Duodenal mucosa (tissue), 2 donors: ENCODE results near the gene LMCD1.

Experiments
- H3K27ac ChIP-seq: one replicate; pipeline ENCODE4 v1.7.0; 2013; ENCODE audit warnings: low read depth, low read length
- H3K27me3 ChIP-seq, 2 donors: one replicate each; pipeline ENCODE4 v1.7.0; 2013; ENCODE audit warnings: low read length in 2 of 2, control low read depth in 1 of 2; ENCODE audit not compliant: insufficient read depth in 2 of 2, control insufficient read depth in 1 of 2
- H3K36me3 ChIP-seq, 2 donors: one replicate each; pipeline ENCODE4 v1.7.0; 2013; ENCODE audit warnings: low read length in 2 of 2, control low read depth in 1 of 2; ENCODE audit not compliant: insufficient read depth in 2 of 2, control insufficient read depth in 1 of 2
- H3K4me1 ChIP-seq, 2 donors: one replicate each; pipeline ENCODE4 v1.7.0; 2013; ENCODE audit warnings: low read length in 2 of 2, control low read depth in 1 of 2; ENCODE audit not compliant: insufficient read depth in 2 of 2, control insufficient read depth in 1 of 2
- H3K4me3 ChIP-seq, 2 donors: one replicate each; pipeline ENCODE4 v1.7.0; 2013; ENCODE audit warnings: low read length in 2 of 2, low read depth in 1 of 2
- H3K9ac ChIP-seq, 2 donors: one replicate each; pipeline ENCODE4 v1.7.0; 2013; ENCODE audit warnings: low read length in 2 of 2, low read depth in 1 of 2
- H3K9me3 ChIP-seq, 2 donors: one replicate each; pipeline ENCODE4 v1.7.0; 2013; ENCODE audit warnings: low read length in 2 of 2, control low read depth in 1 of 2; ENCODE audit not compliant: control insufficient read depth in 1 of 2

LMCD1 gene

GRCh38 chr3:8460815-8461456 lies 40.7 kb upstream of the LMCD1 start:
- no peaks in the 10 kb centered on the region for H3K4me1 ChIP-seq
- no peak overlapping the region for H3K4me3 ChIP-seq
- no peaks in the 10 kb centered on the region for H3K9me3 ChIP-seq
- no peaks in the 10 kb centered on the region for H3K36me3 ChIP-seq
- no peak overlapping the region for H3K27ac ChIP-seq
- H3K27me3 ChIP-seq, result no peaks in the 10 kb centered on the region
- no peak overlapping the region for H3K9ac ChIP-seq

GRCh38 chr3:8464668-8465067 lies 37.0 kb upstream of the LMCD1 start:
- H3K9ac ChIP-seq, result no peak overlapping the region
- no peak overlapping the region for H3K27ac ChIP-seq
- H3K9me3 ChIP-seq, result no peaks in the 10 kb centered on the region
- no peaks in the 10 kb centered on the region for H3K36me3 ChIP-seq
- H3K4me3 ChIP-seq, result no peak overlapping the region
- H3K4me1 ChIP-seq, result no peaks in the 10 kb centered on the region
- no peaks in the 10 kb centered on the region for H3K27me3 ChIP-seq

DNA sequence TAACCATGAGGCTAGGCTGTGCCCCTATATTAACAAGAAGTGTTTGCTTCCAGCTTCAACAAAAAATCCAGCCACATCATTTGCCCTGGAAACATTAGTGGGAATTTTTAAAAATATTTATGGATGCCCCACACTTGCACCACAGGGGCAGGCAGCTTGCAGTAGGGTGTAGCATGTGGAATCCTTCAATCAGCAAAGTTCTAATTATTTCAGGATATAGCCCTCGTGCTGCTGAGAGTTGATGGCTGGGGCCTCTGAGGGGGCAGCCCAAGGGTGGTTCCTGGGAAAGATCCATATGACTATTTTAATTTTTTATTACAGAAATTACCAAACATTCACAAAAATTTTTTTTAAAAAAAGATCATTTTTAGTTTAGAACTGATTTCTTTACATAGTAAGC lies 35.1 kb upstream of the LMCD1 start:
- no peaks in the 10 kb centered on the region for H3K4me1 ChIP-seq

DNA sequence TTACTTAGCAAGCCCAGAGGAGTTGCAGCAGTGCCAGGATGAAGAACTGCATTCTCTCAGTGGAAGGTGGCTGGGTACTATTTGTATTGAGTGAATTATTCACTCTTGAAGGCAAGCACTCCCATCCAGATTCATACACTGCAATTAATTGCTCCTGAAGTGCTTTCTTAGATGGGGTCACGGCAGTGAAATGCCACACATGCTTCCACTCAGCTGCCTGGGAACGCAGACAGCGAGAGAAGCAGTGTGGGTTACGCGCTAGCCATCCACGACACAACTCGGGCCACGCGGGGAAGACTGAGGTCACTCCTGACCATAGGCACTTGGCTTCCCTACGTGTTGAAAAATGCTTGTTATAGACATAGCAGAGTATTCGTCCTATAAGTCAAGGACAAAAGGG lies 30.8 kb upstream of the LMCD1 start:
- Histone ChIP-seq H3K9me3 (no peaks in the 10 kb centered on the region), H3K36me3 (no peaks in the 10 kb centered on the region), H3K4me1 (no peaks in the 10 kb centered on the region), H3K4me3 (no peak overlapping the region), H3K27me3 (no peaks in the 10 kb centered on the region), H3K9ac (no peak overlapping the region), H3K27ac (no peak overlapping the region)

More for the DNA sequence above, 35.1 kb upstream of the LMCD1 start:
- Histone ChIP-seq H3K36me3 (no peaks in the 10 kb centered on the region), H3K4me3 (no peak overlapping the region), H3K9ac (no peak overlapping the region), H3K27me3 (no peaks in the 10 kb centered on the region), H3K27ac (no peak overlapping the region), H3K9me3 (no peaks in the 10 kb centered on the region)

- Histone ChIP-seq H3K27me3 (no peaks in the 10 kb centered on the region), H3K27ac (no peak overlapping the region), H3K4me3 (no peak overlapping the region), H3K4me1 (no peaks in the 10 kb centered on the region), H3K9me3 (no peaks in the 10 kb centered on the region), H3K9ac (no peak overlapping the region), H3K36me3 (no peaks in the 10 kb centered on the region)
Measured at GRCh38 chr3:8472549-8472948, 29.1 kb upstream of the LMCD1 start.

DNA sequence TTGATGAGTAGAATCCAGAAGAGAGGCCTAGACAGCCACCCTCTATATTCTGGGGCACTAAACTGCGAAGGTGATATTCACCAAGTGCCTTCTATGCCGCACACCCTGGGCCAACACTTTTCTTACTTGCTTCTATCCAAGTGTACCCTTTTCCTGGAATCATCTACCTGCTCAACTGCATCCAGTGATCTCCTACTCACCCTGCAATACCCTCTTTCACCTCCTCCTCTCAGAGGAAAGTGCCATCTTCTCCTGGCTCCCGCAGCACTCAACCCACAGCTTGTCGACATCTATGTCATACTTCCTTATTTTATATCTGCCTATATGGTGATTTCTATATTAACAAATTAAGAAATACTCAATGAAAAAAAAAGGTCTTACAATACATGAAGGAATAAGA lies 28.6 kb upstream of the LMCD1 start:
- Histone ChIP-seq H3K9ac (no peak overlapping the region), H3K9me3 (no peaks in the 10 kb centered on the region), H3K4me3 (no peak overlapping the region), H3K4me1 (no peaks in the 10 kb centered on the region), H3K27me3 (no peaks in the 10 kb centered on the region), H3K36me3 (no peaks in the 10 kb centered on the region), H3K27ac (no peak overlapping the region)

GRCh38 chr3:8473990-8474389 lies 27.6 kb upstream of the LMCD1 start:
- Histone ChIP-seq H3K4me1 (no peaks in the 10 kb centered on the region), H3K36me3 (no peaks in the 10 kb centered on the region), H3K27ac (no peak overlapping the region), H3K4me3 (no peak overlapping the region), H3K27me3 (no peaks in the 10 kb centered on the region), H3K9ac (no peak overlapping the region), H3K9me3 (no peaks in the 10 kb centered on the region)

DNA sequence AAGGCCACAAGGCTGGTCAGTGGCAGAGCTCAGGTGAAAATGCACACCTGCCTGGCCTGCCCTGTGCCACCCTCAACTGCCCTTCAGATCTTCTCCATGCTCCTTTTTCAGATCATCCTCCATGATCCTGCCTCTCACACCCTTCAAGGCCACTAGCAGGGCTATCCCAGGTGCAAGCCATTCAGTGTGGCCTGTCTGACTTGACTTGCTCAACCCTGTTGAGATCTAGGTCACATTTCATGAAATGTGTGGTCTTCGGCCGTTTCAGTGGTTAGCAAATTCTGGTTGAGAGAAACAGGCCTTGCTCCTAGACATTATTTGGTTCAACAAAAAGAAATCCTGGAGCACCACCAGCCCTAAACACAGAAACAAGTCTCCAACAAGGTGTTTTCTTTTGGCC lies 26.6 kb upstream of the LMCD1 start:
- H3K9ac ChIP-seq, result no peak overlapping the region
- no peaks in the 10 kb centered on the region for H3K4me1 ChIP-seq
- no peak overlapping the region for H3K27ac ChIP-seq
- H3K4me3 ChIP-seq, result no peak overlapping the region
- no peaks in the 10 kb centered on the region for H3K9me3 ChIP-seq
- no peaks in the 10 kb centered on the region for H3K36me3 ChIP-seq
- H3K27me3 ChIP-seq, result no peaks in the 10 kb centered on the region

GRCh38 chr3:8480699-8481098 lies 20.9 kb upstream of the LMCD1 start:
- Histone ChIP-seq H3K9me3 (no peaks in the 10 kb centered on the region), H3K36me3 (no peaks in the 10 kb centered on the region), H3K9ac (no peak overlapping the region), H3K4me1 (peaks cover 0 to 8% of the 10 kb centered on the region in 2 donors), H3K27ac (no peak overlapping the region), H3K27me3 (no peaks in the 10 kb centered on the region), H3K4me3 (no peak overlapping the region)

DNA sequence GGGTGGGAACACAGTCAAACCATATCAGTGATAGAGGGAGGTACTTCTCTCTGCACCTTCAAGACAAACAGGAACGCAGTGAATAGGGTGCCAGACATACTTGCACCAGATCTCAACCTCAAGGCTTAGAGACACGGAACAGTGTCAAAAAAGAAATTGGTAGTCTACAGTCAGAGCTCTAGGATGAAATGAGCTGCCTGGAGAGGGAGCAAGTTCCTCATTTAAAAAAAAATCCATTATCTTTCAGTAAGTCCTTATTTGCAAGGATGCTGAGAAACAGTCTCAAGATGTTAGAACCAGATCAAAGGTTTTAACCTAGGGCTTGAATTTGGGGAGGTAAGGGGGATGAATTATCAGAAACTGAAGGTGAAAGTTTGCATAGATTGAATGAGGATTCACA lies 20.2 kb upstream of the LMCD1 start:
- peaks cover 0 to 9% of the 10 kb centered on the region in 2 donors for H3K4me1 ChIP-seq
- H3K27ac ChIP-seq, result no peak overlapping the region
- H3K4me3 ChIP-seq, result no peak overlapping the region
- no peaks in the 10 kb centered on the region for H3K36me3 ChIP-seq
- H3K9ac ChIP-seq, result no peak overlapping the region
- H3K9me3 ChIP-seq, result no peaks in the 10 kb centered on the region
- no peaks in the 10 kb centered on the region for H3K27me3 ChIP-seq

GRCh38 chr3:8482263-8482662 lies 19.4 kb upstream of the LMCD1 start:
- Histone ChIP-seq H3K4me3 (no peak overlapping the region), H3K4me1 (peaks cover 0 to 12% of the 10 kb centered on the region in 2 donors), H3K9me3 (no peaks in the 10 kb centered on the region), H3K27me3 (no peaks in the 10 kb centered on the region), H3K36me3 (no peaks in the 10 kb centered on the region), H3K9ac (no peak overlapping the region), H3K27ac (peak overlapping the region; percentile 48)
